B cell (primary cell): Measurements from ENCODE around the gene GALK1.

Experiments used
- EZH2 ChIP-seq: IDR thresholded peaks from 2 replicates; pipeline ENCODE4 v1.6.1; 2012; ENCODE audit warnings: borderline replicate concordance, low read depth, mild to moderate bottlenecking, moderate library complexity, low read length; ENCODE audit not compliant: insufficient read depth, poor library complexity, severe bottlenecking
- TF ChIP-seq, protein P1 (sequence below): fragments of 200-600 bp; IDR thresholded peaks from one replicate; pipeline ENCODE4 v1.8.0; 2022; ENCODE audit warnings: antibody characterized with exemption, mild to moderate bottlenecking

DNA sequence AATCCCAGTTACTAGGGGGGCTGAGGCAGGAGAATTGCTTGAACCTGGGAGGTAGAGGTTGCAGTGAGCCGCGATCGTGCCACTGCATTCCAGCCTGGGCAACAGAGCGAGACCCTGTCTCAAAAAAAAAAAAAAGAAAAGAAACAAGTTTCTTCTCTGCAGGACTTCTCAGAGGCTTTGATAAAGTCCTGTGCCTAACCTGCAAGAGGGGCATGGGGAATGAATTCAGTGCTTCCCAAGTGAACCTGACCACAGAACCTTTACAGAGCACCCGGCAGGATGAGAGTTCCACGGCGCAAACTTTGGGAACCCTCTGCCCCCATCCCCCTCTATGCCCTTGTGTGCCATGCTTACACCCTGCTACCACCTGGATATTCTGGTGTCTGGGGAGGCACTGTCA, 25.8 kb downstream of the GALK1 start:
- TF ChIP-seq, protein P1, sequence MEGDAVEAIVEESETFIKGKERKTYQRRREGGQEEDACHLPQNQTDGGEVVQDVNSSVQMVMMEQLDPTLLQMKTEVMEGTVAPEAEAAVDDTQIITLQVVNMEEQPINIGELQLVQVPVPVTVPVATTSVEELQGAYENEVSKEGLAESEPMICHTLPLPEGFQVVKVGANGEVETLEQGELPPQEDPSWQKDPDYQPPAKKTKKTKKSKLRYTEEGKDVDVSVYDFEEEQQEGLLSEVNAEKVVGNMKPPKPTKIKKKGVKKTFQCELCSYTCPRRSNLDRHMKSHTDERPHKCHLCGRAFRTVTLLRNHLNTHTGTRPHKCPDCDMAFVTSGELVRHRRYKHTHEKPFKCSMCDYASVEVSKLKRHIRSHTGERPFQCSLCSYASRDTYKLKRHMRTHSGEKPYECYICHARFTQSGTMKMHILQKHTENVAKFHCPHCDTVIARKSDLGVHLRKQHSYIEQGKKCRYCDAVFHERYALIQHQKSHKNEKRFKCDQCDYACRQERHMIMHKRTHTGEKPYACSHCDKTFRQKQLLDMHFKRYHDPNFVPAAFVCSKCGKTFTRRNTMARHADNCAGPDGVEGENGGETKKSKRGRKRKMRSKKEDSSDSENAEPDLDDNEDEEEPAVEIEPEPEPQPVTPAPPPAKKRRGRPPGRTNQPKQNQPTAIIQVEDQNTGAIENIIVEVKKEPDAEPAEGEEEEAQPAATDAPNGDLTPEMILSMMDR, result no peak
- TF ChIP-seq EZH2, result no peak
